Testis (tissue), 2 donors: ENCODE data around the gene CDK7.

Source experiments
- CTCF ChIP-seq, 3 experiments: fragments of 450-650 bp in 2 of 3; fragments of 200-600 bp in 1 of 3; sonication (generic) in 1 of 3; IDR thresholded peaks; one replicate each; pipeline ENCODE4 v1.5.1; 2016 to 2019; ENCODE audit warnings: antibody characterized with exemption in 3 of 3, mild to moderate bottlenecking in 2 of 3, moderate library complexity in 1 of 3
- POLR2A ChIP-seq: fragments of 450-650 bp; IDR thresholded peaks from one replicate; pipeline ENCODE4 v1.6.1; 2017; ENCODE audit warnings: antibody characterized with exemption, mild to moderate bottlenecking, moderate library complexity

- no peak for TF ChIP-seq CTCF (IDR thresholded peaks at IDR 0.05)
- TF ChIP-seq POLR2A = no peak
These were observed 32.2 kb upstream of the CDK7 start for GRCh38 chr5:69202497-69202896.
